HG02678 (cell line): ENCODE measurements around the gene SLC25A43.
"Not testable (repeated sequence)": the region's sequence is repeated elsewhere in the genome, so short reads cannot be mapped to it uniquely, and the experiment has no call there.

ENCODE experiments used
- ATAC-seq: cut with Tn5 transposase; IDR thresholded peaks from one replicate; pipeline ENCODE4 v1.9.1; 2021; ENCODE audit warnings: mild to moderate bottlenecking, moderate library complexity; ENCODE audit not compliant: unreplicated experiment

The SLC25A43 gene

DNA sequence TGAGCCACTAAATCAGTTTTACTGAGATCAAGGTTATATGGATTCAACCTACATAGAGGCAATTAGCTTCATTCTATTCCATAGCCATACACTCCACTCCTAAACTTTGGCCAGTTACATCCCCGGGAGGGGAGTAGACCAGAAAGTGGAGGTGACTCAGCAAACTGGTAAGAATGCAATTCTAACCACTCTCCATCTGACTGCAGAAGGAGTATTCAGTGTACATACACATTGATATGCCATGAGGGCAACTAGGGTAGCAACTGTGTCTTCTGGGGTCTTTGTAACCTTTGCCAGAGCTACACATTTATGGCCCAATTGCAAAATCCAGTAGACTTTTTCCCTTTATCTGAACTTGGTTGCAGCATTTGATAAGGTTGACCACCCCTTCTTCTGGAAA is 7.6 kb downstream of the SLC25A43 start:
- no peak for ATAC-seq

DNA sequence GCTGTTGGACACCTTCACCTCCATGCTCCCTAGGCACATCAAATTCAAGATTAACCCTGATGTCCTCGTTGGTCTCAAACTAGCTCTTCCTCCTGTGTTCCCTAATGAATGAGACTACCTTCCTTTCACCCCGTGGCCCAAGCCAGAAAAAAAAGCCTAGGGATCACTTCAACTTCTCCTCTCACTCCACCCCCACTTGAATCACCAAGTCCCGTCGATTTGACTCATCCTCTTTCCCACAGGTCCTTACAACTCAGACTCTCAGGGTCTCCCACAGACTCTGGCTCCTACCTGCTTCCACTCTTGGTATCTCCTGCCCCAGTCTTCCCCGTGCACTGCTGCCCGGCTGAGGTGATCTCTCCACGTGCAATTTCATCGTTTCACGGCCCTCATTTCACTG is 8.5 kb downstream of the SLC25A43 start:
- ATAC-seq, result no peak

DNA sequence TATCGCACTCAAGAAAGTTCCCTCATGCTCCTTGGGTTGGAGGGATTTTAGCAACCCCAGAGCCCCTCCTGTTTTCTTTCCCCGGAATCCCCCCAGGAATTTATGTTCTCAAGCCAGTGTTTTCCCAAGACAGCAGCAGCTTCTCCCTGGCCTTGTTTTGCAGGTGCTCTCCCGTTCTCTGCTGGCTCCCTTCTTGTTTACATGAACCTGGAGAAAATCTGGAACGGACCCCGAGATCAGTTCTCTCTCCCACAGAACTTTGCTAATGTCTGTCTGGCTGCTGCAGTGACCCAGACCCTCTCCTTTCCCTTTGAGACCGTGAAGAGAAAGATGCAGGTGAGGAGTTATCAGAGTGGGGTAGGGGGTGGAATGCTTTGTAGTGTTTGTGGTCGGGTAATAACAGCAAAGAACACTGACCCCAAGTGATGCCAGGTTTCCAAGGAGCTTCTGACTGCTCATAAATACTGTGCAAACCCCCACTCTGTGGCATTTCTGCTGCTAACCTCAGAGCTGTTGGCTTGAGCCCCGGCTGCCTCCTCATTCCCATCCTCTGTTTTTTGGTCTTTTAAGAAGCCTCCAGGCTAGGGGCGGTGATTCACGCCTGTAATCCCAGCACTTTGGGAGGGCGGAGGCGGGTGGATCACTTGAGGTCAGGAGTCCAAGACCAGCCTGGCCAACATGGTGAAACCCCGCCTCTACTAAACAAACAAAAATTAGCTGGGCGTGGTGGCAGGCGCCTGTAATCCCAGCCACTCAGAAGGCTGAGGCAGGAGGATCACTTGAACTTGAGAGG is 11.1 kb downstream of the SLC25A43 start:
- ATAC-seq, result no peak

DNA sequence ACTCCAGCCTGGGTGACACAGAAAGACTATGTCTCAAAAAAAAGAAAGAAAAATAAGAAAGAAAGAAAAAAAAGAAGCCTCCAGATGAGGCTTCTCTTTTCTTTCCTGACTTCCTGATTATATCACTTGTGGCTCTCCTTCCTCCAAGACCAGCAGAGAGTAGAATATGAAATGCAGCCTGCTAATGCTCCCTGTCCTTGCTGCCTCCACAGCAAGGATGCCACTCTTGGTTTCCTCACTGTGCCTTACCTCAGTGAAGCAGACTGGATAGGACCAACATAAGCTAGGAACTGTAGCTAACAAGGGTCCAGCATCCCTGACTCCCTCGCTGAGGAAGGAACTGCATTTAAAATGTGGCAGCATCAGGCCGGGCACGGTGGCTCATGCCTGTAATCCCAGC is 11.7 kb downstream of the SLC25A43 start:
- ATAC-seq, result no peak

DNA sequence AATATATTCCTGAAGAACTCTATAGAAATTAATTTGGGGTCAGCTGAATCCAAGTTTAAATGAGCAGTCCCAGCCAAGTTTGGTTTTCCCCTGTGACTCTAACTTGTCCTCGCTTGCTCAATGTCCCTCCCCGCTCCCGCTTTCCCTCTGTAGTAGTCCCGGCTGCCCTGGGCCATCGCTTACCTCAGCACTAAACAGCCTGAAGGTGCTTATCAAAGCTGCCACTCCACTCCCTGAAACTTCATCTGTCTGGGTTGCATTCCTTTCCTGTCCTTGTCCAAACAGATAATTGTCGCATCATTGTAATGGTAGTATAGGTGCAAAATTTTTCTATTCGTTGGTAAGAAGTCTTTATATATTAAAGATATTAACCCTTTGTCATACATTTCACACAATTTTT is 12.8 kb downstream of the SLC25A43 start:
- ATAC-seq, result no peak

DNA sequence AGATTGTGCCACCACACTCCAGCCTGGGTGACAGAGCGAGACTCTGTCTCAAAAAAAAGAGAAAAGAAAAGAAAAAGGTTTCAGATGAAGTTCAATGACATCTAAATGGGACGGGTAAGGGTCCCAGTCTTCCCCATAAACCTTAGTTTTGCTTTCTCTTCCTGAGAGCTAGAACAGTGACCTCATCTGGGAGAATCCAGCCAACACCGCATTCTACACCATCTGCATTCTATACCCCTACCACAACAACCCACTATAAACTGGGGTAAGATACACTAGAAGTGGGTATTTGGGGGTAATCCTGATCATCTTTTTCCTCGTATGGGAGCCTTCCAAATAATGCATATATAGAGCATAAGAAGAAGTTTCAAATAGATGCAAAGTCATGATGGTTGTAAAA is 18.2 kb downstream of the SLC25A43 start:
- no peak for ATAC-seq

DNA sequence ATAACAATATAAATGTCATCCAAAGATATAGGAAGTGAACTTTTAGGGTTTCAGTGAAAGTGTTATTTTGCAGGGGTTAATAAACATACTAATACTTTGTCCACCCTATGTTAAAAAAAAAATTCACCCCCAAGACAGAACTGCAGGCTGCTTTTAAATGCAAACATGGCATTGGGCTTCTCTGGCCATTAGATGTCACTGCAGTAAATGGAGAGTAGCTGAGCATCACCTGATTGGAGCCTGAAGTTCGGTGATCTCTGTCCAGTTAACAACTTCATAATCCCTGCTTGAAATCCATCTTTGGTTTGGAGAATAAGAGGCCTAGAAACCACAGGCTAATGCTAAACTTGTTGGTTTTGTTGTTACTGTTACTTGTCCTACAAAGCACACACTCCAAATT is 18.7 kb downstream of the SLC25A43 start:
- no peak for ATAC-seq

DNA sequence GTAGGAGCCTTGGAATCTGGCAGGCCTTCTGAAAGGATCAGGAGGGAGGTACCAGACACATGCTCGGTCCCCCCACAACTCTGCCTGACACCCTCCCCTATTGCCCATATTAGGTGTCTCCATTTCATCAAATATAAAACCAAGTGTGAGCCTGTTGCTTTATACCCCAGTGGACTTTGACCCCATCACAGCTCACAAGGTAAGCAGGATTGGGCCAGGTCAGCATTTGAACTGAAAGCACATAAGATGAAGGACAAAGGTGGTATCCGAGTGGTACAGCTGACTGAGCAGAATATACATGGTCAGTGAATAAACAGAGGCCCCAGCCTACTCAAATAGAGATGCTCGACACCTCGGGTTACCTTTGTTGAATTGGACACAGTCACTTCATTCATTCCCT is 20.0 kb downstream of the SLC25A43 start:
- ATAC-seq, result no peak

DNA sequence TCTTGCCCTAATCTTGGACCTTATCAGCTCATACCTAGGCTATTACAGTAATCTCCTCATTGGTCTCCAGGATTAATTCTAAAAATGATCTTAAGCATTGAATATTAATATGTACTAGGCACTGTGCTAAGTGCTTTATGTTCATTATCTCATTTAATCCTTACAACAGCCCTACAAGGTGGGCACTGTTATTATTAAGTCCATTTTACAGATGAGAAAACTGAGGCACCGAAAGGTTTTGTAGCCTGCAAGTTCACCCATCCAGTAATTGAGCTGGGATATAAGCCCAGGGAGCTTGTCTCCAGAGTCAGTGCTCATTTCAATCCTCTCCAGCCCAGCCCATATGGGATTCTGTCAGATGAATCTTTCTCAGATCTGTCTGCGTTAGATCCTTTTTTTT is 20.8 kb downstream of the SLC25A43 start:
- no peak for ATAC-seq

DNA sequence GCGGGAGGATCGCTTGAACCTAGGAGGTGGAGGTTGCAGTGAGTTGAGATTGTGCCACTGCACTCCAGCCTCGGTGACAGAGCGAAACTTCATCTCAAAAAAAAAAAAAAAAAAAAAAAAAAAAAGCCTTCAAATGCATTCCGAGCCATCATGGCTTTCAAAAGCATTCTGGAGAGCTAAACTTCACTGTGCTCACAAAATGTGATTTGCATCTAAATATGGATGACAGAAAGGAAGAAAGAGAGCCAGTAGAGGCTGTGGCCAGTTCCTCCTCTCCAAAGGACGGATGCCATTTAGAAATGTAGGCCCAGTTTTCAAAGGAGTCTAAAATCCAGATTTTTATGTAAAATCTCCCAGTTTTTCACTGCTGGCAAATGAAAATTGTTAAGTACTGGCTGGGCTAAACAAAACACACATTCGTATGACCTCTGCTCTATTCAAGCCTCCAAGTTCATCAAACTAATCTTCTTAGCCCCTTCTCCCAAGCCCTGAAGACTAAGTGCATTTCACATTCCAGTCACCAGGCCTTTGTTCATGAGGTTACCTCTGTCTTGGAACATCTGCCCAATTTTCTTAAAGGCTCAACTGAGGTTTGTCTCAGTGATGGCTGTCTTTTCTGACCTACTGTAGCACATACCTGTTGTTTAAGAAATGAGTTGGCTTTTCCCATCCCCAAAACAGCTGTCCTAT is 22.0 kb downstream of the SLC25A43 start:
- ATAC-seq, result no peak

DNA sequence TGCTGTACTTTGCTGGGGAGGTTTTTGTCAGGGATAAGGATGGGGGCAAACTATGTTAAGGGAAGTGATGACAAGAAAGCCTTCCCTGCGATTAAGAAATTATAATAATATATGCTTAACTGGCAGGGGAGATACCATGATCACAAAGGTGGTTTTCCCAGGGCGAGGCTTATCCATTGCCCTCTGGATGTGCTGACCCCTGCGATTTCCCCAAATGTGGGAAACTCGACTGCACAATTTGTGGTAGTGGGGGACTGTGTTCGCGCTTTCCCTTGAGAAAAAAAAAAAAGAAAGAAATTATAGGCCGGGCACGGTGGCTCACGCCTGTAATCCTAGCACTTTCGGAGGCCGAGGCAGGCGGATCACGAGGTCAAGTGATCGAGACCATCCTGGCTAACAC is 24.5 kb downstream of the SLC25A43 start:
- no peak for ATAC-seq

DNA sequence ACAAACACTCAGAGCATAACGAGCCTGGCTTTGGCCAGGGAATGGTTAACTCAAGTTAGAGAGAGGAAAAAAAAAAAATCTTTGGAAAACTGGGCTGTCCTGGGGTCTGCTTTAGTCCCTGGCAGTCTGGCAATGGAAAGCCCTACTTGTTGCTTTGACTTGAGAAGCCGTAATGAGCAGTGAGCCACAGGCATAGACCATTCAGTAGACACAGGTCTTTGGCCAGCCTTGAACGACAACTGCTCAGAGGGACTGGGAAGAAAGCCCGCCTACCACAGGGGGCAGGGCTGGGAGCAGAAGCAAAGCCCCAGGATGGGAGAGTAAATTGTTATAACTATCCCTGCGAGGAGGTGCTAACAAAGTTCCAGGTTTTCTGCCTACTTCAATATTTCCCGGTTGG is 25.9 kb downstream of the SLC25A43 start:
- no peak for ATAC-seq

DNA sequence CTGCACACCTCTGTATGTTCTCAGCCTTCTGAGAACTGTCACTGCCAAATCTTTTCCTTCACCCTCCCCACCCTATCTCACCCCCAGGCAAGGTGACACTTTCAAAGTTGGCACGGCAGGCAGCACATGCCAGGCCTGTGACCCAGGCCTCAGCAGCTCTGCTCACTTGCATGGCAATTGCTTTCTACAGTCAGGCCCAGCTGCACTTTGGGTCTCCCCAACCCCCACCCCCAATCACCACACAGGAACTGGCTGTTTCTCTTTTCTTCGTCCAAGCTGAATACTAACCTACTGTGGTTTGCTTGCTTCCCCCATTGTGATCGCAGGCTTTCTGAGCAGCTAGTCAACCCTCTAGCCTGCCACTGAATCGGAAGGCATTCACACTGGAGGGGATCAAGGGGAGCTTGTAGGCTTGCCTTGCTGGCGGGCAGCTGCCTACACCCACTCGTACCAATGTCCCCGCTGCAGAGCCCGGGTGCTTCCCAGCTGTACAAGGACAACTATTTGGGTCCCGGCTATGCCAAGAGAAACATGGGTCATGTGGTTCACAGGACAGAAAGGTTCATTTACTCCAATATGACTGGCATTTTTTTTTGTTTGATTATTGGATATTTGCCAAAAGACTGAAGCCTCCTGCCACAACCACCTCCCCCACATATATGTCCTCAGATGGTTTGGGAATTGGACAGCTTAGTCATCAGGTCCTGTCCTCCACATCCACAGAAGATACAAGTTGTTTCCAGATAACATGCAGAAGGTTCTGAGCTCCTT is 28.1 kb downstream of the SLC25A43 start:
- ATAC-seq, result peak; percentile 90

DNA sequence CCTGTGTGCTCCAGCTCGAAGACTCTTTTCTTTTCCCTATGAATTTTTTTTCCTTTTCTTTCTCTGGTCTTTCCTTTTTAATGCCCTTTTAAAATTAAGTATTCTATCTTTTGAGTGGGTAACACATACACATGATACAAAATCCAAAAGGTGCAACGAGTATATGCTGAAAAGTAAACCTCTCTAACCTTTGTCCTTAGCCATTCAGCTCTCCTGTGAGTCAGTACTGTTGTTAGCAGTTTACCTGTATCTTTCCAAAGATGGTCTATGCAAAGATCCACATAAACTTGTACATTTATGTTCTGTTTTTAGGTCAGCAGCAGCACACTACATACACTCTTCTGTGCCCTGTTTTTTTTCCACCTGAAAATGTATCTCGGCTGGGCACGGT is 28.7 kb downstream of the SLC25A43 start:
- ATAC-seq, result no peak

DNA sequence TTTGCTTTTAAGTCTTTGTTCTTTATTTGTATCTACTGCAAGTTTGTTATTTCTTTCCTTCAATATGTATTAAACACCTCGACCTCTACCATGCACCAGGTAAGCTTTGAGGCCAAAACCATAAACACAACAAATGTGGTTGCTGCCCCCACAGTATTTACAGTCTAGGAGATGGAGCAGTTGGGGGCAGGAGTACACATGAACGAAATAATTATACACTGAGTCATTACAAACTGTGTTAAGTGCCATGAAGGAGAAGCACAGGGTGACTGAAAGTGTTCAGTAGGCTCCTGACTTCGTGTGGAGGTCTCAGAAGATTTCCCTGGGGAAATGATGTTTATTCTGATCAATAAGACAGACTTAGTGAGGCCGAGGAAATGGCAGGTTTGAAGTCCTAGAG is 30.3 kb downstream of the SLC25A43 start:
- ATAC-seq, result no peak

DNA sequence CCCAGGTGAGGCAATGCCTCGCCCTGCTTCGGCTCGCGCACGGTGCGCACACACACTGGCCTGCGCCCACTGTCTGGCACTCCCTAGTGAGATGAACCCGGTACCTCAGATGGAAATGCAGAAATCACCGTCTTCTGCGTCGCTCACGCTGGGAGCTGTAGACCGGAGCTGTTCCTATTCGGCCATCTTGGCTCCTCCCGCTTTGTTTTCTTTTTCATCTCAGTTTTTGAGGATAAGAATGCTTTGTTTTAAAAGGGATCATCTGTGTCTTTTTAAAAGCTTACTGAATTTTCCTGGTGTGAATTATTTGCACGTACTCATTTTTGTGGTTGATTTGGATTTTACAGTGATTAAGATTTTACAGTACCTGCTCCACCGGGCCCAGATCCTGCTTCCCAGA is 42.2 kb downstream of the SLC25A43 start:
- not testable (repeated sequence) for ATAC-seq

DNA sequence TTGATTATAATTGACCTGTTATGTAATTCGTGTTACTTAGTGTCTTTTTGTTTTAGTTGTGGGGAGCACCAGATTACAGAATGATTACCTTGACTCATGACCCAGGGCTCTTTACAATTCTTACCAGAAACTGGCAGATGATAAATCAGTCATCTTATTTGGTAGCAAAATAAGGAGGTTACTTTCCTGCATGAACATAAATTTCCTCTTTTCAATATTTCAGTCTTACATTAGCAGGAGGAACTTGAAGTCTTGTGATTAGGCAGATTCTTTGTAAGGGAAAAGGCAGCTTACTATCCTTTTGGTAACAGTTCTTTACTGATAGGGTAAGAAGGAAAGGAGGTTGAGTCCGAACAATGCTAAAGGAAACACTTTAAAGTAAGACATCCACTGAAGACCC is 43.1 kb downstream of the SLC25A43 start:
- ATAC-seq, result no peak

DNA sequence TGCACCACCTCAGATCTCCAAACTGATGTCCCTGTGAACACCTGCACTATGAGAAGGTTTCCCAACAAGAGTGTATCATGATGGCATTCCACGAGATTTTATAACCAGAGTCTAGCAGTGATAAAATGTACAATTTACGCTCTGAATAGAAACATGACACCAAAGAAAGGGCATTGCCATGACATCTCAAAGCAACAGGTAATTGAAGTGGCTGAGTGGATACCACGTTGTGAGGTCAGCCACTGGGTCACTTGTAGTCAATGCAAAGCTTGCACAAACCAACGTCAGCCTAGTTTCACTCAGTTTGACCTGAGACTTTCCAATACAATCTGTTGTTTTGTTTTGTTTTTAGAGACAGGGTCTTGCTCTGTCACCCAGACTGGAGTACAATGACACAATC is 54.1 kb downstream of the SLC25A43 start:
- no peak for ATAC-seq

DNA sequence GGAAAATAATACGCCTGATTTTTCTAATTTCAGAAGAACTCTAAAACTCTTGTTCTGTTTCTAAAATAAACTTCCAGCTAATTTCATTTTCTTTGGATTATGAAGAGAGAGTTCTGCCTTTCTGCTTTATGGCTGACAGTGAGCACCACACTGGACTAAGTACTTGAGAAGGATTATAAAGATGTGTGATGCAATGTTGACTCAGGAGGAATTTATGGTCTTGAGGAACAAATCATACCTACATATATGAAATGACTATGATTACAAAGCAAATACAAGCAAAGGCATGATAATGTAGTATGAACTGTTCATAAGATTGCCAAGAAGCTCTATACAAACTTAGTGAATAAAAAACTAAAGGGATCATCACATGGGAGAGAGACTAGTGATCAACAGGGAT is 56.1 kb downstream of the SLC25A43 start:
- no peak for ATAC-seq

DNA sequence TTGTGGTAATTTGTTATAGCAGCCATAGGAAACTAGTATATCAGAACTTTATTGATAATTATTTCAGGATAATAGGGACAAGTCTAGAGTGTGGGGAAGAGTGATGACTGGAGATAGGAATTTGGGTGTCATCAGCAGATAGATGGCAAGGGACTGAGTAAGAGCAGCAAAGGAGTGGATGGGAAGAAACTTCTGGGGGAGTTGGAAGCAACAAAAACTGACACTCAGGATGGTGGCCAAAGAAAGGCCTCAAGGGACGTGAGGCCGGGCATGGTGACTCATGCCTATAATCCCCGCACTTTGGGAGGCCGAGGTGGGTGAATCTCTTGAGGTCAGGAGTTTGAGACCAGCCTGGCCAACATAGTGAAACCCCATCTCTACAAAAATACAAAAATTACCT is 60.0 kb downstream of the SLC25A43 start:
- ATAC-seq, result no peak

DNA sequence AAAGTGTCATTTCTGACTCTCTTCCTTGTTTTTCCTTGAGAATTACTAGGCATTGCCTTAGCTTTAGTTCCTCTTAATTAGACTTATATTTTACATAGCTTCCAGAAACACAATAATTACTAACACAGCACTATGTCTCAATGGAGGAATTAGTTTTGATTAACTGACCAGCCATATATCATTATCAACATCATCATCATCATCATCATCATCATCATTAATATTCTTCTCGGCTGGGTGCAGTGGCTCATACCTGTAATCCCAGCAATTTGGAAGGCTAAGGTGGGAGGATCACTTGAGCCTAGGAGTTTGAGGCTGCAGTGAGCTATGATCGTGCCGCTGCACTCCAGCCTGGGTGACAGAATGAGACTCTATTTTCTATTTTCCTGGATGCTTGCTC is 66.4 kb downstream of the SLC25A43 start:
- no peak for ATAC-seq

DNA sequence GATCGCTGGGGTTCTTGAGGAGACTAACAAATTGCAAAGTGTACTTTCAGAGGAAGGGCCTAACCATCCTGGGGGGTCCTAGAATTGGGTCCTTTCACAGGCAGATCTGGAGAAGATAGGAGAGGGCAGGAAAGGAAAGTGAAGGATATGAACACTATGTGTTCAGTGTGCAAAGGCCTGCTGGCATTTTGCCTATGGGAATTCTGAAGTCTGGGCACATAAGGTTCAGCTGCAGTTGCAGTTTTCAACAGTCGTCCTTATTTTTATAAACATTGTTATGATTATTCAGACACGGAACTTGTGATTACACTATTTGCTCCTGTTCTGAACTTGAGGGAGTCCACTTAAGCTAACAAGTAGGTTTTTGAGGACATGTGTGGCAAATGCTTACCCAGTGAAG is 67.8 kb downstream of the SLC25A43 start:
- no peak for ATAC-seq
